ENCODE data around the gene TRIP10.
A peak's percentile ranks its signal among the peaks of the same experiment; 100 is the strongest.

Gene TRIP10

DNA sequence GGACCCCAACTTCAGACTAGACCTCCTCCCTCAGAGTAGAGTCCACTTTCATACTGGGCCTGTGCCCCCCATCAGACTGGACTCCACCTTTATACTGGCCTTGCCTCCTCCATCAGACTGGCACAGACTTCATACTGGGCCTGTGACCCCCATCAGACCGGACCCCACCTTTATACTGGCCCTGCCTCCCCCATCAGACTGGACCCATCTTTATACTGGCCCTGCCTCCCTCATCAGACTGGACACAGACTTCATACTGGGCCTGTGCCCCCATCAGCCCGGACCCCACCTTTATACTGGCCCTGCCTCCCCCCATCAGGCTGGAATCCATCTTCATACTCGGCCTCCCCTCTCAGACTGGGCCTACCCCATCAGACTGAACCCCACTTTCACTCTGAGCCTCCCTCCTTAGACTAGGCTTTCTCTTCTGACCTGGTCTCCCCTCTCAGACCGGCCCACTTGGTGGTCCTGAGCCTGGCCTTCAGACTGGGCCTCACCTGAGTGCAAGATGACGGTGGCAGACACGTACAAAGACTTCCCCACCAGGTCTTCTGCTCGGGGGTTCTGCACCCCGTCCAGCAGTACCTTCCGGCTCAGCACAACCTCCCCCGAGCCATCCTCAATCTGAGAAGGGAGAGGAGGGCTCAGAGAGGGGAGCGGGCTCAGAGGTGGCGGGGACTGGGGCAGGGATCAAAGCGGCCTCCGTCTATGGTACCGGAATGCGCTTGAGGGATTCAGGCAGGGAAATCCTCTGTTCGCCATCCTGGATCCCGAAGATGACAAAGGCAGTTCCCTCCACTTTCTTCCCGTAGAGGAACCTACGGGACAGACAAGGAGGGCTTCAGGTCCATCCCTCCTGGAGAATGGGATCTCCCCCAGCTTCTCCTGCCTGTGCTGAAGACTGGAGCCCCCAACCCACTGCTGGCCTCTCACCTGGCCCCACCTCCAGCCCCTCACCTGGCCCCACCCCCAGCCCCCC, 26.5 kb upstream of the TRIP10 start:
- no peak for DNase-seq

DNA sequence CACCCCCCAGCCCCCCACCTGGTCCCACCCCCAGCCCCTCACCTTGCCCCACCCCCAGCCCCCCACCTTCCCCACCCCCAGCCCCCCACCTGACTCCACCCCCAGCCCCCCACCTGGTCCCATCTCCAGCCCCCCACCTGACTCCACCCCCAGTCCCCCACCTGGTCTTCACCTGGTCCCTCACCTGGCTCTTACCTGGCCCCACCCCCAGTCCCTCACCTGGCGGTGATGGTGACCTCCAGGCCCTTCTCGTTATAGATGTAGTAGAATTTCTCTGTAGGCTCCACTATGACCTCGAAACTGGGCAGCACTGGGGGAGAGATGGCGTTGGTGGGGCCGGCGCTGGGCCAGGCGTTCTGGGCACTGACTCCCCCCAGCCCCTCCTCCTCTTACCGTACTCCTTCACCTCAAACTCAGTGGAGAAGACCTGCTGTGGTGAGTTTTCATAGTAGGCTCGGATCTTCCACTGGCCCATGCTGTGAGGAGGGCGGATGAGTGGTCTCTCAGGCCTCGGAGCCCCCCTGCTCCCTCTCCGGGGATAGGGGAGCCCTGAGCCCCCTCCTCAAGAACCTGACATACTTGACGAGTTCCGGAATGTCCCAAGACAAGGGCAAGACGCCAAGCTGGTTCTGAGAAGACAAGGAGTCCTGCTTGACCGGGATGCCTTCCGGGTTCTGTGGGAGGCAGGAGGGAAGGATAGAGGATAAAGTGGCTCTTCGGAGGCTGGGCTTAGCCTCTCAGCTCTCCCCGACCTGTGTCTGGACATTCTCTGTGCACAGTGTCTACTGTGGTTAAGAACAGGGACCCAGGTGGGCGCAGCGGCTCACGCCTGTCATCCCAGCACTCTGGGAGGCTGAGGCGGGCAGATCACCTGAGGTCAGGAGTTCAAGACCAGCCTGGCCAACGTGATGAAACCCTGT, 25.4 kb upstream of the TRIP10 start:
- DNase-seq = no peak

DNA sequence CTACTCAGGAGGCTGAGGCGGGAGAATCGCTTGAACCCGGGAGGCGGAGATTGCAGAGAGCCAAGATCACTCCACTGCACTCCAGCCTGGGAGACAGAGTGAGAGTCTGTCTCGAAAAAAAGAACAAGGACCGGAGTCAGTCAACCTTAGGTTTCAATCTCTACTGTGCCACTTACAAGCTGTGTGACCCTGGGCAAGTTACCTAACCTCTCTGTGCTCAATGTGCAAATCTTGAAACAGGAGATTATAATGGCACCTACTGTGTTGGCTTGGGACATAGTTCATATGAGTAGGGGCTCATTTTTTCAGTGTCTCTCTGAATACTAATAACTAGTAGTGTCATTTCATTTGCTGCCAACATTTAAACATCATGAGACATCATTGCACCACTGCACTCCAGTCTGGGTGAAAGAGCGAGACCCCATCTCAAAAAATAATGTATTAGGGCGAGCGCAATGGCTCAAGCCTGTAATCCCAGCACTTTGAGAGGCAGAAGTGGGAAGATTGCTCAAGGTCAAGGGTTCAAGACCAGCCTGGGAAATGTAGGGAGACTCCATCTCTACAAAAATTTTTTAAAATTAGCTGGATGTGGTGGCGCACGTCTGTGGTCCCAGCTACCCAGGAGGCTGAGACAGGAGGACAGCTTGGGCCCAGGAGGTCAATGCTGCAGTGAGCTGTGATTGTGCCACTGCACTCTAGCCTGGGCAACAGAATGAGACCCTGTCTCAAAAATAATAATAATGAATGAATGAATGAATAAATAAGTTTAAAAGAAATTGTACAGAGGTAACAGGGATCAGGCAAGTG, 24.5 kb upstream of the TRIP10 start:
- DNase-seq = no peak

DNA sequence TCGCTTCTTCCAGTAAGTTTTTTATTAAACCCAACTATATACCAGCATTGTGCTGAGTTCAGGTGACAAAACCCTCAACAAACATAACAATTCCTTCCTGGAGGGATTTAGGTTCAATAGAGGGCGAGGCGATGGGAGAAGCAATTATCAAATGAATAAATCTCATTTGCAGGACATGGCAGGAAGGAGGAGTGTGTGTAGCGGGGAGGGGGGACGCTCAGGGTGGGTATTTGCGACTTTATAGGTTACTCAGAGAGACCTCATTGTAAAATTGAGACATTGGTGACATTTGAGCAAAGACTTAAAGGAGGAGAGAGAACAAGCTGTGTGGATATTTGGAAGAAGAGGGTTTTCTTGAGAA, 22.9 kb upstream of the TRIP10 start:
- no peak for DNase-seq

DNA sequence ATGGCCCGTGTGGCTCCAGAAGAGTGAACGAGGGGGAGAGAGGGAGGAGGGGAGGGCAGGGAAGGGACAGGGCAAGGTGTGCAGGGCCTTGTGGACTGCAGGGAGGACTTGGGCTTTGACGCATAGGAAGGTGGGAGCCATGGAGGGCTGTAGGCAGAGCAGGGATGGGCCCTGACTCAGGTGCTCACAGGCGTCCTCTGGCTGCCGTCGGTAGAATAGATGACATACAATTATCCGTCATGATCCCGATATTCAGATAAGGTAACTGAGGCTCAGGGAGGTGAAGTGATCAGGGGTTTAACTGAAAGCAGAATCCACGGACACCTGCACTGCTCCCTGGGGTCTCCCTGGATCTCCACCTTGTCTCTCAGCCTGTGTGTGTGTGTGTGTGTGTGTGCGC, 22.4 kb upstream of the TRIP10 start:
- no peak for DNase-seq

DNA sequence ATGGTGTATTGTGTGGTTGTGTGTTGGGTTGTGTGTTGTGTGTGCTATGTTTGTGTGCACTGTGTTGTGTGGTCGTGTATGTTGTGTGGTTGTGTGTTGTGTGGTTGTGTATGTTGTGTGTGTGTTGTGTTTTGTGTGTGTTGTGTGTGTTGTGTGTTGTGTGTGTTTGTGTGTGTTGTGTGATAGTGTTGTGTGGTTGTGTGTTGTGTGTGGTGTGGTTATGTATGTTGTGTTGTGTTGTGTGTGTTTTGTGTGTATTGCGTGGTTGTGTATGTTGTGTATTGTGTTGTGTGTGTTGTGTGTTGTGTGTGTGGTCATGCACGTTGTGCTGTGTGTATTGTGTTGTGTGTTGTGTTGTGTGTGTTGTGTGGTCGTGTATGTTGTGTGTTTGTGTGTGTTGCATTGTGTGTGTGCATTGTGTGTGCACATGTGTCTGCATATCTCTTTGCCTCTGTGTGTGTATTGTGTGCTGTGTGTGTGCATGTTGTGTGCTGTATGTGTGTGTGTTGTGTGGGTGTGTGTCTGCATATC, 22.0 kb upstream of the TRIP10 start:
- DNase-seq = no peak

DNA sequence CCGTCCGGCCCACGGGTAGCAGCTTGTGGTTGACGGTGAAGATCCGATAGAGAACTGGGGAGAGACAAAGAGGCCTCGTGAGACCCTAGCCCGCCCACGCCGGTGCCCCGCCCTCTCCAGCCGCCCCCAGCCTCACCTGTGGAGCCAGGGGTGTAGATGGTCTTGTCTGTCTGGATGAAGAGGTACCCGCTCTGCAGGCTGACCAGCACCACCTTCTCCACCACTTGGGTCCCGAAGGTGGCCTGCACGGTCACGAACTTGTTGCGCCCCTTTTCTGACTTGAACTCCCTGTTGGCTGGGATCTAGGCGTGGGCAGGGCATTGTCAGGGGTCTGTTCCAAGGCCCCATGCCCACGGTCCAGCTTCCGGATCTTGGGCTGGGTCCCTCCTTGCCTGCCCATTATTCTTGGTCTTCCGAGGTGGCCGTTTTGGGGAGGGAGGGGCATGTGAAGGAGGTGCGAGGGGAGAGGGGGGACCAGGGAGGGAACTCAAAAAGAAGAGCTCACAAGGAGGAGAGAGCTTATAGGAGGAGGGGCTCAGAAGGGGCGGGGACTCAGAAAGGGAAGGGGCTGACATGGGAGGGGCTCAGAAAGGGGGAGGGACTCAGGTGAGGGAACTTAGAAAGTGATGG, 21.3 kb upstream of the TRIP10 start:
- DNase-seq = no peak

DNA sequence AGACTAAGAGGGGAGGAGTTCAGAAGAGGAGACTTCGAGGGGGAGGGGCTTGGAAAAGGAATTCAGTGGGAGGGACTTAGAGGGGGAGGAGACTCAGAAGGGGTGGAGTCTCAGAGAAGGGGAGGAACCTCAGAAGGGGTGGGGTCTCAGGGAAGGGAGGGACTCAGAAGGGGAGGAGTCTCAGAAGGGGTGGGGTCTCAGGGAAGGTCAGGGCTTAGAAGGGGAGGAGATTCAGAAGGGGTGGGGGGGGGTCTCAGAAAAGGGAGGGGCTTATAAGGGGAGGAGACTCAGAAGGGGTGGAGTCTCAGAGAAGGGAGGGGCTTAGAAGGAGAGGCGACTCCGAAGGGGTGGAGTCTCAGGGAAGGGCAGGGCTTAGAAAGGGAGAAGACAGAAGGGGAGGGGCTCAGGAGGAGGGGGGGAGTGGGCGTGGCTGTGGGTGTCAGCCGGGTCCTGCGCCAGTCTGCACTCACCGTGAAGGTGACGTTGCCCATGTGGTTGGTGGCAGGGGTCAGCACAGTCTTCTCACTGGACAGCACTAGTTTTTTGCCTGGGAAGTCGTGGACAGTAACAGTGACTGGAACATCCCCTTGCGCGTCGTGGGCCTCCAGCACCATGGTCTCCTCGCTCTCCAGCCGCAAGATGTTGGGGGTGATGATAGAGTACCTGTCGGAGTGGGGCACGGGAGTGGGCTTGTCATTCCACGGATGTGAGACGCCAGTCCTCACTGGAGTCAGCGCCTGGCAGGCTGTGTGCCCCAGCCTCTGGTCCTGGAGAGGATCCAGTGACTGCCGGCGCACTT, 20.5 kb upstream of the TRIP10 start:
- peak; percentile 48 for DNase-seq

DNA sequence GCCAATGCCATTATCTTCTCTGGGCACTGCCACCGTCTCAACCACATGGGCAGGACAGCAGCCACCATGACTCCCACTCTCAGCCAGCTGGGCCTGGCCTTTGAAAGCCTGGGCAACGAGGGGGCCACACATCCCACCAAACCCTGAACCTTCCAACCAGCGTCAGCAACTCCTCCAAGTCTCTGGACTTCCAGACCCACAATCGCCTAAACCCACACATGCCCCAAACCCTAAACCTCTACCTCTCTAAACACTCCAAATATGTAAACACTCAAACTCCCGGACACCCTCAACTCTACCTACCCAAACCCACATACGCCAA, 20.0 kb upstream of the TRIP10 start:
- no peak for DNase-seq

DNA sequence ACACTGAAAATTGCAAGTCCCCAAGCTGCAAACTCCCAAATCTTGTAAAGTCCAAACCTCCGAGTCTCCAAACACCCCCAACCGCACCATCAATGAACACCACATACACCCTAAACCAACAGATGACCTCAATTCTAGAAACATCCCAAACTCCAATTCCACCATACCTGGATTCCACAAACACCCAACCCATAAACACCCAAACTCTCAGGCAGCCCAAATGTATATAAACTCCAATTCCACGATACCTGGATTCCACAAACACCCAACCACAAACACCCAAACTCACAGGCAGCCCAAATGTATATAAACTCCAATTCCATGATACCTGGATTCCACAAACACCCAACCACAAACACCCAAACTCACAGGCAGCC, 19.5 kb upstream of the TRIP10 start:
- no peak for DNase-seq

DNA sequence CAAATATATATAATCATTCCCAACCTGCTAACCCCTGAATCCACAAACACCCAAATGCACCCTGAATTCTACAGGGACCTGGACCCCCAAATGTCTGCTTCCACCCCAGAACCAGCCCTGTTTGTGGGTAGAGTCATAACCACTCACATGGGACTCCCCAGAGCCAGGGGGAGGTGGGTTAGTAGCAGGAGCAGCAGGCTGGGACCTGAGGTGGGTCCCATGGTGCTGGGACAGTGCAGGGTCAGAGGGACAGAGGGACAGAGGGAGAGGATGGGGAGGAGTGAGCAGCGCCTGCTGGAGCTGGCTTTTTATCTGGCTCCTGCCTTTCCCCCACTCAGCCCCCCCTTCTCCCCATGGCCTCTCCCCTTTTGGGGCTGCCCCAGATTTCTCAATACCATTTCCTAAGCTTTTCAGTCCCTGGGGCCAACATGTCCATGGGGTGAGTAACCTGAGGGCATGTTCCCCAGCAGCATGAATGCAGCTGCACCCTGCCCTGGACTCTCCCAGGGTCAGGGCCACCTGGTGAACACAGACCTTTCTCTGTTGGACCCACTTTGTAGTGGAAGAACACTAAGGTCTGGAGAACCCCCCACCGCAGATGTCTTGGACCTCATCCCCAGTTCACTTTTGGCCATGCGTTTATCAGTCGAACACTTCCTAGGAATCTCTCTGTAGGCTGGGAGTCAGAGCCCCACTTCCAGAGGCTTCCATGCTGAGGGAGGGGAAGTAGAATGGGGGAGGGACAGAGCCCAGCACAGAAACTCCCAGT, 18.9 kb upstream of the TRIP10 start, which contains the start of gene C3:
C3 (minus strand) TSS at position 282 of the 769 bp plus-strand sequence; CDS start at position 221, 61 bp downstream.
- no peak for DNase-seq

DNA sequence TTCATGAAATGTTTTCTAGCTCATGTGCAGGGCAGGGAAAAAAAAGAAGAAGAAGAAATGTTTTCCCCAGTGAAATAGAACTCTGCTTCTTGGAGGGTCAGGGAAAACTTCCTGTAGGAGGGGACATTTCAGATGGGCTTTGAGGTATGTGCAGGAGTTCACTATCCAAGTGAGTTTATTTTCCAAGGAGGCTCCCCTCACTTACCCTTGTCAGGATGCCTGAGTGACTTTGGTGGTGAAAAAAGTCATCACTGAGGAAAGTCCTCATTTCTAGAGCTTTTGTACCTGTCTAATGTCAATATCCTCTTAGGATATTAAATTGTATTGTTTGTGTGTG, 18.4 kb upstream of the TRIP10 start:
- DNase-seq = no peak

DNA sequence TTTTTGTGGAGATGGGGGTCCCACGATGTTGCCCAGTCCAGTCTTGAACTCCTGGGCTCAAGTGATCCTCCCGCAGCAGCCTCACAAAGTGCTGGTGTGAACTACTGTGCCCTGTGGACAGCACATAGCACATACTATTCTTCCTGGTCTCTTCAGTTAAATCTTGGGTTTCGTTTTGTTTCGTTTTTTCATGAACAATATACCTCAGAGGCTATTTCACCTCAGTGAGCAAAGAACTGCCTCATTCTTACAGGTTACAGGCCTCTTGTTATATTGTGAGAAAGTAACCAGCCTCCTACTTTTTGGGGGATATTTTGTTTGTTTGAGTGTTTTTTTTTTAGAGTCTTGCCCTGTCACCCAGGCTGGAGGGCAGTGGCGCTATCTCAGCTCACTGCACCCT, 17.7 kb upstream of the TRIP10 start:
- DNase-seq = no peak

DNA sequence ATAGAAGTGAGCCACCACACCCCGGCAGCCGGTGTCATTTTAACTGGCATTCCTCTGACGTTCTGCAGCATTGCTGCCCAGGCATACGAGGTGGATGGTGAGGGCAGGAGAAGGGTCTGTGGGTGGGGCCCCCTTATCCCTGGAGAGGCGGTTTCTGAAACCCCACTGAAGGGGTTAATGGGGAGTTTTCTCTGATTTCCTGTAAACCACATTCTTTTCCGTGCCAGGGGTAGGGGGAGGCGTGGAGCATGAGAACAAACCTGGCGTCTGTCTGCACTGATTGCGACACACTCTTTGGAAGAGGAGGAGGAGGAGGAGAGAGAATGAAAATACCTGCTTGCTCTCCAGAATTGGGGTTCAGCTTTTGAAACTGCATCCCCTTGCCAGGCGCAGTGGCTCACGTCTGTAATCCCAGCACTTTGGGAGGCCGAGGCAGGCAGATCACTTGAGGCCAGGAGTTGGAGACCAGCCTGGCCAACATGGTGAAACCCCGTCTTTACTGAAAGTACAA, 16.3 kb upstream of the TRIP10 start:
- DNase-seq = no peak

DNA sequence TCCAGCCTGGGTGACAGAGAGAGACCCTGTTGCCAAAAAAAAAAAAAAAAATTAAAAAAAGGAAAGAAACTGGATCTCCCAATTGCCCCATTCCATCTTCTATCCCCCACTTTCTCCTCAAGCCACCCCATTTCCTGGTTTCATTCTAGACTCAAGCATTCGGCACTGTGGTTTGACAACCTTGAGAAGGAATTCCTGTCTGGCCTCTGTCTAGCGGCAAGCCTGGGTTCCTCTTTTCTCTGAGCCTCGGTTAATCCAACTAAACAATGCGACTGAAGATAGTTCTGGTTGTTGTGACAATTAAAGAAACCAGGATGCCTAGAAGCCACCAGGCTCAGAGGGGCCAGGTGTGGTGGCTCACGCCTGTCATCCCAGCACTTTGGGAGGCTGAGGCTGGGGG, 15.7 kb upstream of the TRIP10 start:
- no peak for DNase-seq

DNA sequence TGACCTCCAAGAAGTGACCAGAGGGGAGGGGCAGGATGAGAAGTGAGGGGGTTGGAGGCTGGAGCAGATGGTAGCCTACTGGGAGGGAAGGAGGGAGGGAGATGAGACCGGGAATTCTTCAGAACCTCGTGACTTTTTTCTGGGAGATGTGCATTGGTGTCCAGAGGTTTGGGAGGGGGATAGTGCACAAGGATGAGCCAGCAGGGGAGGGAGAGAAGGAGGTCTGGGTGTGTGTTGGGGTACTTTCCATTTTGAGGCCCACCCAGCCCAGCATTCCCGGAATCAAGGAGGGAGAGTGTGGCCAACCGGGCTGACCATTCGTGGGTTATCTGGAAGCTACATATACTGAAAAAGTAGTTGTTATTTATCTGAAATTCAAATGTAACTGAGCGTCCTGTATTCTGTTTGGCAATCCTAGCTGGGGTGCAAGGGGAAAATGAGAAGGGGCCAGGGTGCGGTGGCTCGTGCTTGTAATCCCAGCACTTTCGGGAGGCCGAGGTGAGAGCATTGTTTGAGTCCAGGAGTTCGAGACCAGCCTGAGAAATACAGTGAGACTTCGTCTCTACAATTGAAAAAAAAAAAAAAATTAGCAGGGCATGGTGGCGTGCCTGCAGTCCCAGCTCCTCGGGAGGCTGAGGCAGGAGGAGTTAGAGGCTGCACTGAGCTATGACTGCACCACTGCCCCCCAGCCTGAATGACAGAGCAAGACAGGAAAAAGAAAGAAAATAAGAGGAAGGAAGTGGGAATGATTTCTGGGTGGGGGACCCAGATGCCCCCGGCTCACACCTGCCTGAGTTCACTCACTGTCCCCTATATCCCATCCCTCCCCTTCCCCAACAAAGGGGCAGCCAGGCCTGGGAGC, 14.6 kb upstream of the TRIP10 start:
- no peak for DNase-seq

DNA sequence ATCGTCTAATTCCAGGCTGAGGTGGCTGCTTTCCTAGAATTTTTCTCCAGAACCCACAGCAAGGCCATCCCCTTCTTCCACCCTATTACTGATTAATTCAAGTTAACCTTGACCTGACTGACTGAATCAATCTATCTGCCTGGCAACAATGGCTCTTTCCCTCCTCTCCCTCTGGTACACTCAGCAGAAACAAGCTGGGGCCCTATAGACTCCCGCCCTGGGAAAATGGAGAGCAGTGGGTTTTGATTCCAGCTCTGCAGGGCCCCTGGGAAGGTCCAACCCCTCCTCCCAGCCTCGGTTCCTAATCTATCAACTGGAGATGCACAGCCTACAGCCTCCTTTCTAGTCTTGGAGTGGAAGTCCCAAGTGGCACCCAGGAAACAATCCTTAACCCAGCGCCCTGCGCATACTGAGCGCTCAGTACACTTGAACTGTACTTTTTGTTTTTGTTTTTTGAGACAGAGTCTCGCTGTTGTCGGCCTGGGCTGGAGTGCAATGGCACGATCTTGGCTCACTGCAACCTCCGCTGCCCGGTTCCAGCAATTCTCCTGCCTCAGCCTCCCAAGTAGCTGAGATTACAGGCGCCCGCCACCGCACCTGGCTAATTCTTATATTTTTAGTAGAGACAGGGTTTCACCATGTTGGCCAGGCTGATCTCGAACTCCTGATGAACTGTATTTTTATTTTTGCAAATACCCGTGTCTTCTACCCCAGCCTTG, 13.8 kb upstream of the TRIP10 start:
- DNase-seq = no peak

DNA sequence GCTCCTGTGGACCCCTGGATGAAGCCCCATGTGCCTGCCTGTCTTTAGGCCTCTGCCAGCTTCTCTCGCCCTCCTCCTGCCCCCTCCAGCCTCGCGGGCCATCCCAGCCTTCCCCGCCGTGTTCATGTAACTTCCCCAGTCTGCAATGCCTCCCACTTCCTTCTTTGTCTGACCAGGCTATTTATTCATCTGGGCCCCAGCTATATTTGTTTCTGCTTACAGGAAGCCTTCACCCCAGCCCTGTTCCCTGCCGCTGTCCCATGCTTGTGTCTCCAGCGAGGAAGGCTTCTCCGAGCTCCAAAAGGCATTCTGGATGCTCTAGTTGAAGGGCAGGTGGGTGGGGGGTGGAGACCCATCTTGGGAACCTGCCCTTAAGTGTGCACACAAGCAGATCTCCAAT, 11.1 kb upstream of the TRIP10 start:
- DNase-seq = no peak

Data from stimulated activated CD8-positive, alpha-beta memory T cell treated with anti-CD3 and anti-CD28 coated beads, Interleukin-4, amount 100 ng/mL, for 48 hours (primary cell).